GM21576 (cell line): ENCODE results near the gene HLA-B.
"Not testable (repeated sequence)": the region's sequence is repeated elsewhere in the genome, so short reads cannot be mapped to it uniquely, and the experiment has no call there.

ENCODE experiments used
- ATAC-seq: cut with Tn5 transposase; IDR thresholded peaks from one replicate; pipeline ENCODE4 v1.9.1; 2021; ENCODE audit warnings: mild to moderate bottlenecking, moderate library complexity; ENCODE audit not compliant: unreplicated experiment

The HLA-B gene

GRCh38 chr6:31356946-31357466, at the start of gene HLA-B:
Gene HLA-B, minus strand, starts transcription at chr6:31357179. Its CDS starts 21 bp downstream, at chr6:31357158.
- peak; percentile 83 for ATAC-seq

DNA sequence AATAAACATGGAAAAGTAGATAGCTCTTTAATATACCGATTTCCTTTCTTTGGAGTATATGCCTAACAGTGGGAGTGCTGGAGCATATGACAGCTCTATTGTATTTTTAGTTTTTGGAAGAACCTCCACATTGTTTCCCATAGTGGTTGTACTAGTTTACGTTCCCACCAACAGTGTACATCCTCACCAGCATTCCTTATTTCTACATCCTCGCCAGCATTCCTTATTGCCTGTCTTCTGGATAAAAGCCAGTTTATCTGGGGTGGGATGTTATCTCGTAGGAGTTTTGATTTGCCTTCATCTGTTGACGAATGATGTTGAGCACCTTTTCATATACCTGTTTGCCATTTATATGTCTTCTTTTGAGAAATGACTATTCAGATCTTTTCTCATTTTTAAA, 49.0 kb upstream of the HLA-B start:
- no peak for ATAC-seq

DNA sequence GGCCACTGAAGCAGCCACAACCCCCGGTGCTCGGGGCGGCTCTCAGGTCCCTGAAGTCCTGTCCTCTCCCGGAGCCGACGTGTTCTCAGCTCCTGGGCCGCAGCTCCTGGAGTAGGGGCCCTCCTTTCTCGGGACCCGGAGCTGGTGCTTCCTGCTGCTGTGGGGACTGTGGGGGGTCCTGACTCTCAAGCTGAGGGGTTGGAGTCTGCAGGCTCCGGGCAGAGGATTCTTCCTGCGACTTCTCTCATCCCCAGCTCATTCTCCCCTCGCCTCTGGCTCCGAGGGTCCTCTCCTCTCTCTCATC, 47.0 kb upstream of the HLA-B start:
- ATAC-seq = not testable (repeated sequence)

GRCh38 chr6:31403283-31404060, 46.5 kb upstream of the HLA-B start, which contains the start of gene MICA:
Gene MICA, plus strand, starts transcription at chr6:31403595. Its CDS starts 38 bp downstream, at chr6:31403633.
- ATAC-seq = peak; percentile 52

- ATAC-seq = peak; percentile 3
These were observed 45.6 kb upstream of the HLA-B start for GRCh38 chr6:31402324-31403282.

DNA sequence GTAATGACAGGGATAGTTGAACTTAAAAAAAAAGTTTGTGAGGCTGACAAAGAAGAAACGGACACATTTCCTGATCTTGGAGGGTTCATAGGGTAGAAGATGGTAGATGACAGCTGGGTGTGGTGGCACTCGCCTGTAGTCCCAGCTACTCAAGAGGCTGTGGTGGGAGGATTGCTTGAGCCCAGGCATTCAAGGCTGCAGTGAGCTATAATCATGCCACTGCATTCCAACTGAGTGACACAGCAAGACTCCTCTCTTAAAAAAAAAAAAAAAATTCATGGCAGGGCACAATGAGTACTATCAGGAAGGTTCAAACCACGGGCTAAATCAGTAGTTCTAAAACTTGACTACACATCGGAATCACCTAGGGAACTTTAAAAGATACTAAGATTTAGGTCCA, 44.4 kb upstream of the HLA-B start:
- no peak for ATAC-seq

- ATAC-seq = peak; percentile 39
These were observed 43.7 kb upstream of the HLA-B start for GRCh38 chr6:31400467-31401289.

GRCh38 chr6:31399589-31400466, 42.8 kb upstream of the HLA-B start:
- peak; percentile 39 for ATAC-seq

- ATAC-seq = no peak
These were observed 41.0 kb upstream of the HLA-B start for GRCh38 chr6:31397901-31398525.

DNA sequence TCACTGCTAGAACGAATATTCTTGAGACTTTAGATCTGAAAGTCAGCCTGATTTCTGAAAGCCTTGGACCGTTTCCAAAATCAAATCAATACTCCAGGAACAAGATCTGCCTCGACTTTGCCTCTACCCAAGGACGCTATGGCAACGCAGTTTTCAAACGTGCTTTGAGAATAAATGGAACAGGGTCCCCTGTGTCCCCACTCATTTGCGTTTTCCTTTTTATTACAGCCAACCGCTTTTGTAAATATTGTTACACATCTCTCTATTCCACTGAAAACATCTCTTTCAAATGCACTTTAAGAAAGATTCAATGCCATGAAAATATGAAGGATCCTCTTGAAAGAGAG, 40.1 kb upstream of the HLA-B start:
- not testable (repeated sequence) for ATAC-seq

- ATAC-seq = no peak
These were observed 39.6 kb upstream of the HLA-B start for GRCh38 chr6:31396422-31397152.

DNA sequence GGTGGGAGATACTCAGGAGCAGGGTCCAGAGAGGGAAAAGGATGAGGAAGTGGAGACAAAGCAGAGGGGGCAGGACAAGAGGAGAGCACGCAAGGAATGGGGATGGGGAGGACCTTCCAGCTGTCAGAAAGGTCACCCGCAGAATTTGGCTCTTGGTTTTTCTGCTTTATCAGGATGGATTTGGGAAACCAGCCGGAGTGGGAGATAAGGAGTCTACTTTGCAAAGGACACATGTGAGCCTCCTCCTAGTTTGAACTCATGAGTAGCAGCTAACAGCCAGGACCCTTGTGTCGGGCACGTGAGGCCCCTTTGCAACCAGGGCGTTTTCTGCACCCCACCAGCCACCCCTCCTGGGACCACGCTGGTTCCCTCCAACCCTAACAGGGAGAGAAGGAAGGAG, 38.9 kb upstream of the HLA-B start:
- ATAC-seq = no peak

DNA sequence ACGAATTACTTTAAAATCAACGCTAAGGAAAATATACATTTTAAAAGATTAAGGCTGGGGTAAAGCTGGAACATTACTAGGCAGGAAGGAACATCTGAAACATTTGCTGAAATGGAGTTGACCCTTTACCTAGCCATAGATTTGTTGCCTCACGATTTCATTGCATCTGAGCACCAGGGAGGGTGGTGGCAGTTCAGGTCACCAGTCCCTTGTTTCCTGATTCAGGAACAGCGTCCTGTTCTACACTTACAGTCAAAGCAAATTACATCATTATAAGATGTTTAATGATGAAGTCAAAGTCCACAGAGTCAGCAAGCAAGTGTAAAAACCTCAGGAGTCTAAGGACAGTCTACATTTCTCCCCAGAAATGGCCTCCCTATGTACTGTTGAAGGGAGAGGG, 37.4 kb upstream of the HLA-B start:
- no peak for ATAC-seq

DNA sequence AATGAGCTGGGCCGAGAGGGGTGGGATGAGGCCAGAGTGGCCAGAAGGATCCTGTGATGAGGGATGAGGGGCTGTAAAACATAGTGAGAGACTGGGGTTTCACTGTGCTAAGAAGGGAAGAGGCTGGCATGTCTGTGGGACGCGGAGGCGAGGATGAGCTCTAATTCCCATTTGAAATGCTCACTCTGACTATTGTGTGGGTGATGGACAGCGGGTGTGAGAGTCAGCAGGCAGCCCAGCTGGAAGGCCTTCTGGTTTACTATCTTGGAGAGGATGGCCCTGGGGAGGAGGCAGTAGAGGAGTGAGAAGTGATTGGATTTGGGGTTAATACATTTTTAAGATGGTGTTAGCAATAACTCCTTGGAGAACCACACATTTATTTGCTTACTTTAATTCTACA, 37.0 kb upstream of the HLA-B start:
- ATAC-seq = no peak

- ATAC-seq = not testable (repeated sequence)
These were observed 32.8 kb upstream of the HLA-B start for GRCh38 chr6:31389802-31390132.

DNA sequence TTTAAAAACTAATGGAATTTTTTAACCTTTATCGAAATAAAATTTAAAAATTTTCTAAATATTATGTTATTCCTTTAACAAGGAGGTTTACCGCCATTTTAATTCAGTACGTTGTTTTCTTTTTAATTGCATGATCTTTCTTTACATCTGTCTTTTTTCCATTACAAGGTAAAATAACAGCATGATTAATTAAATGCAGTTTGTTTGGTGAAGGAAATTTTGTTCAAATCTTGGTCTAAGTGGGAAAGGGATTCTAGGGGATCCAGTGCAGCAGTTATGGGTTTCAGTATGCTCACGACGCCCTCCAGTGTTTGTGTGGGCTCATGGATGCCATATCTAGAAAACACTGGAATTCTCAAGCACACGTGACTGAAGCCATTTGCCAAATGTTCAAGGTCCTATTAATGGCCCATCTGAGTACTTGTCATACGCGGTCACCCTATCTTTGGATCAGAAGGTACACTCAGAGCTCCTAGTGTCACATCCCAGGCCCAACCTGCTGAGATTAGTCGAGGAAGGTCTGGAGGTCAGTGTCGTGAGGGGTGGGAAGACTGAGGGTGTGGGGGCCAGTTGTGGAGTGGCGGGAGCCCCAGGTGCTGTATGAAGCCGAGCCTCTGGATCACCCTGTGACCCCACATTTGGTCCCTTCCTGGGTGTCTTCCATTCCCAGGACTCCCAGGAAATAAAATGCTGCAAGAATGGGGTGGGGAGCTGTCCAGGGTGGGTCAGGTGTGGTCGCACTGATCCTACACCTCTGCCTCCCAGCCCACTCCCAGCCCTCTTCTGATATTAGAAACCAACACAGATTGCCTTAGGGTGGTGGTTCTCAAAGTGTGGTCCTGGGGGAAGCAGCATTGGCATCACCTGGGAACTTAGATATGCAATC, 32.2 kb upstream of the HLA-B start:
- ATAC-seq = not testable (repeated sequence)

DNA sequence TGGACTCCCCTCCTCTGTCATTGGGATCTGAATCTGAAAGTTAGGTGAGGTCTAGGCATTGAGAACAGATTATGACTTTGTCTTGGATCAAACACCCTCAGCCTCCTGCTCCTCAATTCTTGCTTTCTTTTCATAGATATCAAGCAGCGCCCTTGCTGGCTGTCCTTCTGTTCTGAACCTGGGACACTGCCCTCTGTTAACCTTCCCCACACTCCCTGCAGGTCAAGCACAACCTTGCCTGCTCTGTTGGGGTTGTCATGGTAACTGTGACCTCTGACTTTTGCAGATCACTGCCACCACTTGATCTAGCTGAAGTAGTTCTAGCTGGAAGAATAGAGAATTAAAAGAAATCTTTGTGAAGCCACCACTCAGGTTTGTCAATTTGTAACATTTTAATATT, 30.0 kb upstream of the HLA-B start:
- no peak for ATAC-seq

- ATAC-seq = no peak
These were observed 29.1 kb upstream of the HLA-B start for GRCh38 chr6:31386099-31386498.
